ENCODE measurements around the gene CADM3. TPM values are rescaled to one million over a fixed set of nuclear protein-coding genes. Genes with fewer than 3 reads are reported as not detected.

The CADM3 gene
- 0.13 TPM in 1 of 2 replicates, not detected in the other for total RNA-seq
- long read RNA-seq: 0 reads

DNA sequence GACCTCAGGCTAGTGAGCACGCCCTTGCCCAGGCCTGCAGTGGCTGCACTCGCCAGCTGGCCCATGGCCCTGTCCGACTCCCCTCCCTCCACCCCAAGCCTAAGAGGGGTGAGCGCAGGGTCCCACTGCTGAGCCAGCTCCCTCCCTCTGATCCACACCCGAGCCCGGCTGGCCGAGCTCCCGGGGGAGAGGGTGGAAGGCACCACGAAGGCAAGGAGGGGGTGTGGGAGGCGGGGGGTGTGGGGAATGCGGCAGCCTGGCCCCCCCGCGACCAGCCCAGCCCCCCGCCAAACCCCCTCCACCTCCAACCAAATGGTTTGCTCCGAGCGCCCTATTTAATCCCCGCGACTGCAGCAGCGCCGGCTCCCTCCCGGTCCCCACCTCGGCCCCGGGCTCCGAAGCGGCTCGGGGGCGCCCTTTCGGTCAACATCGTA lies at the start of gene CADM3:
Gene CADM3, plus strand, starts transcription at position 362 of the 434 bp plus-strand sequence. CDS start 151 bp downstream, outside the sequence.
- no peaks in the 10 kb centered on the region for H3K9me3 Mint-ChIP-seq (ENCODE audit: unreplicated experiment)
- peaks cover 5% of the 10 kb centered on the region for H3K4me1 Mint-ChIP-seq (ENCODE audit: unreplicated experiment)
- no peak for DNase-seq (ENCODE audit: extremely low spot score, unreplicated experiment)
- no peak within 1 kb of the TSS for H3K27ac Mint-ChIP-seq (ENCODE audit: unreplicated experiment)
- no peaks in the 10 kb centered on the region for H3K36me3 Mint-ChIP-seq (ENCODE audit: unreplicated experiment)
- peak within 1 kb of the TSS; percentile 24 for H3K4me3 Mint-ChIP-seq (ENCODE audit: unreplicated experiment)
- H3K27me3 Mint-ChIP-seq (ENCODE audit: unreplicated experiment): peaks cover 60% of the 10 kb centered on the region
- TF ChIP-seq CTCF (IDR thresholded peaks at IDR 0.05): no peak

DNA sequence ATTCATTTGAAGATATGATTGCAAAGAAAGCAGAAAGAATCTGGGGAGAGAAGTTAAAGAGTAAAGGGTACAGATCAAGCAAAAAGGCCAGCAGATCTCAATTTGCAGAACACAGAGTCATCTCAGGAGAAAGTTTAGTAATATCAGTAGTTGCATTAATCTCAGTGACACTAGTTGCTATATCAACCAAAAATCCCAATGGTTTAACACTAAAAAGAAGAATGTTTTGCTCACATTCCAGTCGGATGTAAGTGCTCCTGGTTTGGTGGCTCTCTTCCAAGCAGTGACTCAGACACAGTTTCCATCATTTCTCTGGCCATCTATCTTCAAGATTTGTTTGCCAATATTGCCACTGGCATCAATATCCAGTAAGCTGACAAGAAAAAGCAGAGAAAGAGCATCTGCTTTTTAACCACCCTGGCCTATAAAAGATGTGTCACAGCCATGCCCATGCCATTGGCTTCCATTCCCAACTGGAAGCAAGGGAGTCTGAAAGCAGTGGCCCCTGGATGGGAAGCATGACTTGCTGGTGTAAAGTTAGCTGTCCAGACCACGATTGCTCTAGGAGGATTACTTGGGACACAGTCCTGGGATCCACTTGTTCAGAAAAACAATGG lies 49.3 kb upstream of the CADM3 start:
- H3K27ac Mint-ChIP-seq (ENCODE audit: unreplicated experiment): no peak overlapping the region
- no peaks in the 10 kb centered on the region for H3K4me1 Mint-ChIP-seq (ENCODE audit: unreplicated experiment)
- no peak for TF ChIP-seq CTCF (IDR thresholded peaks at IDR 0.05)
- no peak for DNase-seq (ENCODE audit: extremely low spot score, unreplicated experiment)
- H3K27me3 Mint-ChIP-seq (ENCODE audit: unreplicated experiment): peaks cover 8% of the 10 kb centered on the region
- H3K36me3 Mint-ChIP-seq (ENCODE audit: unreplicated experiment): no peaks in the 10 kb centered on the region
- H3K9me3 Mint-ChIP-seq (ENCODE audit: unreplicated experiment): no peaks in the 10 kb centered on the region
- no peak overlapping the region for H3K4me3 Mint-ChIP-seq (ENCODE audit: unreplicated experiment)

GRCh38 chr1:159123587-159123986 lies 47.8 kb upstream of the CADM3 start:
- Mint-ChIP-seq H3K36me3 (ENCODE audit: unreplicated experiment) (no peaks in the 10 kb centered on the region), H3K4me3 (ENCODE audit: unreplicated experiment) (no peak overlapping the region), H3K27ac (ENCODE audit: unreplicated experiment) (no peak overlapping the region), H3K9me3 (ENCODE audit: unreplicated experiment) (no peaks in the 10 kb centered on the region), H3K27me3 (ENCODE audit: unreplicated experiment) (peaks cover 6% of the 10 kb centered on the region), H3K4me1 (ENCODE audit: unreplicated experiment) (no peaks in the 10 kb centered on the region)
- DNase-seq (ENCODE audit: extremely low spot score, unreplicated experiment): no peak
- no peak for TF ChIP-seq CTCF (IDR thresholded peaks at IDR 0.05)

- no peaks in the 10 kb centered on the region for H3K4me1 Mint-ChIP-seq (ENCODE audit: unreplicated experiment)
- peak; percentile 86 for TF ChIP-seq CTCF (IDR thresholded peaks at IDR 0.05)
- no peak overlapping the region for H3K27ac Mint-ChIP-seq (ENCODE audit: unreplicated experiment)
- DNase-seq (ENCODE audit: extremely low spot score, unreplicated experiment): peak; percentile 87
- H3K9me3 Mint-ChIP-seq (ENCODE audit: unreplicated experiment): no peaks in the 10 kb centered on the region
- no peaks in the 10 kb centered on the region for H3K36me3 Mint-ChIP-seq (ENCODE audit: unreplicated experiment)
- H3K4me3 Mint-ChIP-seq (ENCODE audit: unreplicated experiment): no peak overlapping the region
- H3K27me3 Mint-ChIP-seq (ENCODE audit: unreplicated experiment): peaks cover 2% of the 10 kb centered on the region
Observed at GRCh38 chr1:159132271-159132881, 39.0 kb upstream of the CADM3 start.

- H3K27me3 Mint-ChIP-seq (ENCODE audit: unreplicated experiment): peaks cover 2% of the 10 kb centered on the region
- no peaks in the 10 kb centered on the region for H3K36me3 Mint-ChIP-seq (ENCODE audit: unreplicated experiment)
- no peaks in the 10 kb centered on the region for H3K9me3 Mint-ChIP-seq (ENCODE audit: unreplicated experiment)
- no peak for TF ChIP-seq CTCF (IDR thresholded peaks at IDR 0.05)
- no peak overlapping the region for H3K27ac Mint-ChIP-seq (ENCODE audit: unreplicated experiment)
- no peaks in the 10 kb centered on the region for H3K4me1 Mint-ChIP-seq (ENCODE audit: unreplicated experiment)
- no peak overlapping the region for H3K4me3 Mint-ChIP-seq (ENCODE audit: unreplicated experiment)
- no peak for DNase-seq (ENCODE audit: extremely low spot score, unreplicated experiment)
Observed at GRCh38 chr1:159140474-159140873, 30.9 kb upstream of the CADM3 start.

All from osteocyte (in vitro differentiated cells).